K562 (cell line): ENCODE data around the gene TEX261. TPM values are rescaled to one million over a fixed set of nuclear protein-coding genes. Genes with fewer than 3 reads are reported as not detected.

Source experiments
- GTF3C2 ChIP-seq: IDR thresholded peaks from 3 replicates; pipeline ENCODE4 v1.6.1; 2011; ENCODE audit warnings: borderline replicate concordance, mild to moderate bottlenecking, moderate library complexity; ENCODE audit not compliant: insufficient read length; ENCODE audit errors: extremely low read depth
- MAX ChIP-seq: sonication (generic); formaldehyde crosslinking; IDR thresholded peaks from 2 replicates; pipeline ENCODE4 v1.9.0; 2022; ENCODE audit warnings: mild to moderate bottlenecking, missing genetic modification reagents
- MEF2D ChIP-seq: conservative IDR thresholded peaks from 2 replicates; pipeline ENCODE4 v1.6.1; 2016; ENCODE audit warnings: low read depth, missing genetic modification characterization, missing compliant biosample characterization
- POLR2G ChIP-seq: fragments of 200-400 bp; formaldehyde crosslinking; IDR thresholded peaks from 2 replicates; pipeline ENCODE4 v1.6.1; 2017; ENCODE audit warnings: low read depth, mild to moderate bottlenecking, antibody characterized with exemption, low read length, moderate library complexity
- REST ChIP-seq, 2 experiments: fragments of 450-650 bp; formaldehyde crosslinking in 1 of 2; IDR thresholded peaks; 2 replicates each; pipeline versions ENCODE4 v1.4.0 to v1.6.1; 2014 to 2020; ENCODE audit warnings: mild to moderate bottlenecking in 2 of 2, borderline replicate concordance in 1 of 2, low read depth in 1 of 2
- SMC3 ChIP-seq: conservative IDR thresholded peaks from 2 replicates; pipeline ENCODE4 v1.6.1; 2011; ENCODE audit warnings: low read depth, low read length, improper control_type of control experiment; ENCODE audit not compliant: insufficient read depth
- TAF1 ChIP-seq: IDR thresholded peaks from 2 replicates; pipeline ENCODE4 v1.6.1; 2011; ENCODE audit warnings: mild to moderate bottlenecking, low read length, moderate library complexity; ENCODE audit not compliant: insufficient read depth, control insufficient read depth, severe bottlenecking; ENCODE audit errors: extremely low read depth
- polyA plus RNA-seq, 8 experiments: library from polyadenylated mRNA; depleted of rRNA in 4 of 8; stranded (reverse) in 5 of 8; unstranded in 3 of 8; fragments of >200 nt; fragmentation: Nextera tagmentation in 2 of 8; fragmentation: Illumina TruSeq in 1 of 8; extraction: Ambion mirVana in 2 of 8; extraction: Trizol in 1 of 8; gene quantifications; 2 replicates each; pipeline versions ENCODE4 v1.2.1 to v1.2.3, GENCODE V29; 2011 to 2014; ENCODE audit warnings: inconsistent platforms in 1 of 8, missing spikeins in 1 of 8
- total RNA-seq, 7 experiments: library from RNA; depleted of rRNA in 6 of 7; stranded (reverse); fragments of >200 nt in 6 of 7; fragmentation: Illumina TruSeq in 2 of 7; extraction: Trizol in 2 of 7; gene quantifications; 2 replicates each; pipeline versions ENCODE4 v1.2.1 to v1.2.3, GENCODE V29; 2011 to 2021; ENCODE audit warnings: low replicate concordance in 1 of 7
- TF ChIP-seq, protein P1 (sequence below): sonication (generic); formaldehyde crosslinking; IDR thresholded peaks from 2 replicates; pipeline ENCODE4 v1.8.0; 2022; ENCODE audit warnings: missing genetic modification reagents, mild to moderate bottlenecking, moderate library complexity, borderline replicate concordance

Gene TEX261
- total and polyA plus RNA-seq, 9 of the 15 experiments (the other 6 are each of a cell fraction or from before 2014, with no cell fraction given) = 11.9 to 110 (median 51.9) TPM

- TF ChIP-seq REST (IDR thresholded peaks at IDR 0.05; ENCODE audit: borderline replicate concordance) (0 out of 2 replicates have a peak, but pooled peaks have one; percentile 30), REST (CRISPR knock-in tag; IDR thresholded peaks at IDR 0.05; ENCODE audit: low read depth) (no peak), POLR2G (peak; percentile 65), MAX (CRISPR knock-in tag) (0 out of 2 replicates have a peak, but pooled peaks have one; percentile 42), TAF1 (no peak), SMC3 (peak; percentile 39; the same call in 1 of the 2 replicates), MEF2D (tag) (no peak), GTF3C2 (no peak)
- TF ChIP-seq, protein P1, sequence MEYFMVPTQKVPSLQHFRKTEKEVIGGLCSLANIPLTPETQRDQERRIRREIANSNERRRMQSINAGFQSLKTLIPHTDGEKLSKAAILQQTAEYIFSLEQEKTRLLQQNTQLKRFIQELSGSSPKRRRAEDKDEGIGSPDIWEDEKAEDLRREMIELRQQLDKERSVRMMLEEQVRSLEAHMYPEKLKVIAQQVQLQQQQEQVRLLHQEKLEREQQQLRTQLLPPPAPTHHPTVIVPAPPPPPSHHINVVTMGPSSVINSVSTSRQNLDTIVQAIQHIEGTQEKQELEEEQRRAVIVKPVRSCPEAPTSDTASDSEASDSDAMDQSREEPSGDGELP = 0 out of 2 replicates have a peak, but pooled peaks have one; percentile 23
Observed at GRCh38 chr2:70984576-70985282, 9.9 kb downstream of the TEX261 start (continued).
